Suppressor macrophage (primary cell): ENCODE results near the gene LEMD1.
"Not testable (repeated sequence)": the region's sequence is repeated elsewhere in the genome, so short reads cannot be mapped to it uniquely, and the experiment has no call there.

Experiments used
- DNase-seq, 4 experiments: peaks; one replicate each; pipeline ENCODE4 v3.0.0-alpha.2; 2020 to 2022

The LEMD1 gene

DNA sequence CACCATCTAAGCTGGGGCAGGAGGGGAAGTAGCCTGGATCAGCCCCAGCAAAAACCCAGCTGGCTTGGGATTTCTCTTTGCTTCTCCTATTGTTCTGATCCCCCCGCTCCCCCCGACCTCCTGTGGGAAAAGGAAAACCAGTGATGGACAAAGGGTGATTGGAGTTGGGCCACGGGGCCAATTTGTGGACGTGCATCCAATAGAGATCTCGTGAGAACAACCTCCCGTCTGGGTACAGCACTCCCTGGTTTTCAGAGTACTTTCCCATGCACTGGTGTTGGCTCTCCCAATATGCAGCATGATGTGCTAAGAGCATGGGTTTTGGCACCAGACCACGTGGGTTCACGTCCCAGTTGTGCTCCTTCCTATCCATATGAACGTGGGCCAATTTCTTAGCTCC, 25.0 kb upstream of the LEMD1 start:
- DNase-seq = no peak

DNA sequence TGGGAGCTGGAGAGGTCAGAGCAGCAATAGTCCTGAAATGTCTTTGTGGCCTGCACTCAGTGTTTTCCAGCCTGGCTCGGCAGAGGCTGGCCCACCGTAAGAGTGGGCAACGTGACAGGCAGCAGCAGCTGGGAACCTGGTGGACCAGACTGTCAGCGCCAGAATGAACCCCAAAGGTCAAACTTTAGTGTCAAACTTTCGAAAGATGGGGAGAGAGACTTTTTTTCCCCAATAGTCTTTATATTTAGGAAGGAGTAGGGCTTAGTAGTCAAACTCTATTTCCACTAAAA, 23.7 kb upstream of the LEMD1 start:
- no peak for DNase-seq

DNA sequence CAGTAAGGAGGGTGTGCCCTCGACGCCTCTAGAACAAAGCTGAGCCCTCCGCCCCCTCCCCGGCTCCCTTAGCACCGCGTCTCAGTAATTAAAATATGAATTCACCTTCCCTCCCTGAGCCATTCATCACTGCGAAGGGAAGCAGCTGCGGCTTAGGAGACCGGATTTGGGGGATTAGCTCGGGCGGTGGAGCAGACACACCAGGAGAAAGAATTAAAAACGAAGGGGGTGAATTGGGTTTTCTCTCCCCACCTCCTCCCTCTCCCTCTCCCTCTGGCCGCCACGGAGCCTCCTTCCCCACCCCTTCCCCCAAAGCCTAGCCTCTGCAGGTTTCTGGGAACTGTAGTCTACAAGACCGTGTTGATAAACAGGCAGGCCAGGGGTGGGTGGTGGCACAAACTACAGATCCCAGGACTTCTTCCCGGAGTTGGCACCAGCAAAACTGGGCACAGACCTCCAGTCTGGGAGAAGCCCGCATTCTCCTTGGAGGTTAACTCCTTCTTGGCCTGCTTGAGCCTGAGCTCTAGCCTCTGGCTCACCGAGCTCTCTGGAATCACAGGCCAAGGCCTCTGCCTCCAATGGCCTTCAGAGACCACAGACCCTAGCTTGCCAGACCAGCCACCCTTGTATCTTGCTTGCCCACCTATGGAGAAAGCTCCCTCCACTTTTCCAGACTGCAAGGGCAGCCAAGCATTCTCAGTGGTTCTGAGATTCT, 23.2 kb upstream of the LEMD1 start:
- no peak for DNase-seq

DNA sequence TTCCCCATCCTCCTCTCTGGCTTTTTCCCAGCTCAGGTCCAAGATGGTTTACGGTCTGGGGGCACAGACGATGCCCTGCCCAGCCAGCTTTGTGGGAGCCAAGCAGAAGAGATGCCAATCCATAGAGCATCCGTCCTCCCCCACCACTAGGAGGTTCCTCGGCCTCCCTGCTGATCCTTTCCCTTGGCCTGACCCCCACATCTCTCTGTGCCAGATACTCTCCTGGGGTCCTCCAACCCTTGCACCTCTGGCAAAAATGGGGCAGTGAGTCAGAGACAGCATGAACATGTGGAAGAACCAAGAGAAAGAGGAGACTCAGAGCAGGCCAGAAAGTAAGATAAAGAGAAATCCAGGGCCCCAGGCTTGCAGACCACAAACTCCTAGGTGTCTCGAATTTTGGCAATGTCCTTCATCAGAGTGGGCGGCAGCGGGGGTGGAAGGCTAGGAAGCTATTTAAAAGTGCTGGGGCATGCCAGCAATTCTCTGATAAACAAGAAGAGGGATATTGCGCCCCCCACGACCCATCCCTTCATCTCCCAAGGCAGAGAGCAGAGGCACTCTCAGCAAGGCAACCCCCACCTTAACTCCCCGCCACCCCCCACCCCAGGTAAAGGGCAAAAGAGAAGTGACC, 22.6 kb upstream of the LEMD1 start:
- DNase-seq = no peak

DNA sequence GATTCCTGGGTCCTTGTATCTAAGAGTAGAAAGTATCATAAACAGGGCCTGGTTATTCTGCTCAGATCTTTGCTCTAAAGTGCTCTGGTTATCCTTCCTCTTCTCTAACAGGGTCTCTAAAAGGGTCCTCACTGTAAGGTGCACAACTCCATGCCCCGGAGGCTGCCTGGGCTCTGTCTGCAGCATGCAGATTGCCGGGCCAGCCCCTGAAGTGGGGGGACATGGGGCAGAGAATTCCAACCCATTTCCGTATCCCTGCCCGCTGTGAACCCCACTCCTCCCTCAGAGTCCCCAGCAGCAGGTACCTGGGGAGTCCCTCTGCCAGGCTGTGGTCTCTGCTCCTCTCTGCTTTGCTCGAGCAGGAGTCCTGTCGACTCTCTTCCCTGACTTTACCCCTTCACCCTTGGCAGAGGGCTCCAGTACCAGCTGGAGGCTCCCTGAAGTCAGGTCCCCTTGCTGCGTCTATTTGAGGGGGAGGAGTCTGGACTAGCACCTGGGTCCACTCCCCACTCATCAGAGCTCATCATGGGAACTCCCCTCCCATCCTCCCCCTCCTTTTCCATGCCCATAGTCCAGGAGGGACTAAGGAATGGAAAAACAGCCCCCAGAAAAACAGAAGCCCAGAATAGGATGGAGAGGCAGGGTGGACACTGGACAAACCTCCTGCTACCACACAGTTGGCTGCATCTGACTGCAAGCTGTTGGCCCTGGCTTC, 21.9 kb upstream of the LEMD1 start:
- no peak for DNase-seq

DNA sequence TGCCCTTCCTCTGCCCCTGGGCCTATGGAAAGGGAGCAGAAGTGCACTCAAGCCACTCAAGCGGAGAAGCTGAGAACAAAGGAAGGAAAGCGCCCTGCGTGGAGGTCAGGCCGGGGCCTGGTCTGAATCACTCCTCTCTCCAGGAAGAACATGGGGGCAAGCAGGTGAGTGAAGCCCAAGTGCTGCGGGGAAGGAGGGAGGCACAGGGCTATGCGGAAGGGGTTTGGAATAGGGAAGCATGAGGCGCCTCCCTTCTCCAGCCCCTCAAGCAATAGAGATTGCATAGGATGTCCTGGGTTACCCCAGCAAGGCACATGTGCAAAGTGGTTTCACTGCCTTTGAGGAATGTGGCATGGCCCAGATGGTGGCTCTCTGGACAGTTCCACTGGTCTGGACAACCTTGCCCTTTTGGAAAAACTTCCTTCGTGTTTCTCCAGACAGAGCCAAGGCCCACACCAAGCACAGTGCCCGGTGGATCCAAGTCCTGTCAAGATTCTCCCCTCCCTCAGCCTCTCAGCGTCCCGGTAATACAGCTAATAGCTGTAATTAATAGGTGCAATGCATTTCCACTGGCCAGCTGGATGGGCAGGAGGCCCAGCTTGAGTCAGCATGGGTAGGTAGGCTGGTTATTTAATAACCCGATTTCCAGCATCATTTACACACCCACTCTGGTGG, 20.3 kb upstream of the LEMD1 start:
- no peak for DNase-seq

DNA sequence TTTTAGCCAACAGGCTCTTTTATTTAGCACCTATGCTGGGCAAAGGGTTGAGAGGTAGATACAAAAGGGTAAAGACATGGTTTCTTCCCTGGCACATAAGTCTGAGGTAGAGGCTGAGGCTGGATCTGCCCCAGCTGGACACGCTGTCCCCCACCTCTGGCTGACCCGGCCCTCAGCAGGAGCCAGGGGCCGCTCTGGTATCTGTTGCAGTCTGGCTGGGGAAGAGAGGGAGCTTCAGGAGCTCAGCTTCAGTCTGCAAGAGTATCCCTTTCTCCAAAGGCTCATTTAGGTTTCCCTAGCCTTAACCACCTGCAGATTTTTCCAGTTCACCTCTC, 19.8 kb upstream of the LEMD1 start:
- DNase-seq = no peak

DNA sequence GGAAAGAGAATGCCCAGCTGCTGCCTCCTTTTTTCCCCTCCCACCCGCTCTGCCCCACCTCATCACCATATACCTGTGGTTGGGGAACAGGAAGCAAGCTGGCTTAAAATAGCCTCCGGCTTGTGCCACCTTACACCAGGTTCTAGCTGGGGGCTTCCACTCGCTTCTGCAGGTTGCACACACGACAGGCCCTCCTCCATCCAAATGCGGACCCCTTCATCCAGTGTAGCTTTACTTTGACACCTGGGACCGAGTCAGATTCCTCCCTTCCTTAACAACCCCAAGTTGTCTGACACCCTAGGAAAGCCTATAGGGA, 19.4 kb upstream of the LEMD1 start:
- no peak for DNase-seq

DNA sequence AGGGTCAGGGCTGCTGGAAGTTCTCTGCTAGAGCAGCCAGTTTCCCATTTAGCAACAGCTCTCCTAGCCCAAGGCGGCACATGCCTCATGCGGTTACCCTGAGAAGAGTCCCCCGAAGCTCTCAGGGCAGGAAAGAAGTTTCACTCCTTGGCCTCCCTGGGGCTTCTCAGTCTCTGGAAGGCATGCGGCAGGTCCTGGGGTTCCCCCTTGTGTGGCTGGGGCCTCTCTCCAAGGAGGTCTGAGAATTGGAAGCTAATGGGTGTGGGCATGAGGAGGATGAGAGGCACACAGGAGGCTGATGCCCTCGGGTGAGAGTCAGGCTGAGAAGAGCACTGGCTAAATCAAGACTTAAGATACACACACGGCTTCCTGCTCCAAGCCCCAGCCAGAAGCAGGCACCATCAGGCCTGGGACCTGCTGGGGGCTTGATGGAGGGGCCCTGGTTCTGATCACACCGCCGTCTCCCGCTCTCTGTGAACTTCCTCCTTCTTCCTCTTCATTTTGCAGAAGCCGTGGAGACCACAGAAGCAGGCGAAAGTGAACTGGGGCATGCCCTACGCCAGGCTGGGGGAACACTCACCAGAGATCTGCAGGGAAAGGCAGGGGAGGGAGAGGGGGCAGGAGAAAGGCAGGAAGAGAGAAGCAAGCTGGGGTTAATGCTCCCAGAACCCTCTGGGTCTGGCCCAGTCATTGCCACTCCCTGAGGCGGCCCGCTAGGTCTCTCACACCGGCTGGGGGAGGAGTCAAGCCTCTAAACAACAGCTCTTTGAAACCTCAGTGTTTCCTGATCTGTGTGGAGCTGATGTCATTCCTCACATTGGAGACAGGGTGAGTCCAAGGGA, 18.8 kb upstream of the LEMD1 start:
- peak; percentile 46 to 74 (median 70) for DNase-seq

DNA sequence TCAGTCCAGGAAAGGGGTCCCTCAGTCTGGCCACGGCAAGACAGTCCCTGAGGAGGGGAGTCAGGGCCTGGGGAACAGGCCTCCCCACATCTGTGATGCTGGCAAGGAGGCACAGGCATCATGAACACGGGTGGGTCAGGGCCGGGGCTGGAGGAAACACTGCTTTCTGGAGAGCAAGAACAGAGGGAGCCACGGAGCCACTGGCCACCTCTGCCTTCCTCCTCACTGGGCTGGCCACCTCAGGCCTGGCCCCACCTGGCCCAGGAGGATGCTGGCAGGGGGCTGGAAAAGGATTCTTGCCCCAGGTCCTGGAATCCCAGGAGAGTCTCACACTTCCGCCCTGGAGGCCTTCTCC, 18.2 kb upstream of the LEMD1 start:
- DNase-seq = no peak

DNA sequence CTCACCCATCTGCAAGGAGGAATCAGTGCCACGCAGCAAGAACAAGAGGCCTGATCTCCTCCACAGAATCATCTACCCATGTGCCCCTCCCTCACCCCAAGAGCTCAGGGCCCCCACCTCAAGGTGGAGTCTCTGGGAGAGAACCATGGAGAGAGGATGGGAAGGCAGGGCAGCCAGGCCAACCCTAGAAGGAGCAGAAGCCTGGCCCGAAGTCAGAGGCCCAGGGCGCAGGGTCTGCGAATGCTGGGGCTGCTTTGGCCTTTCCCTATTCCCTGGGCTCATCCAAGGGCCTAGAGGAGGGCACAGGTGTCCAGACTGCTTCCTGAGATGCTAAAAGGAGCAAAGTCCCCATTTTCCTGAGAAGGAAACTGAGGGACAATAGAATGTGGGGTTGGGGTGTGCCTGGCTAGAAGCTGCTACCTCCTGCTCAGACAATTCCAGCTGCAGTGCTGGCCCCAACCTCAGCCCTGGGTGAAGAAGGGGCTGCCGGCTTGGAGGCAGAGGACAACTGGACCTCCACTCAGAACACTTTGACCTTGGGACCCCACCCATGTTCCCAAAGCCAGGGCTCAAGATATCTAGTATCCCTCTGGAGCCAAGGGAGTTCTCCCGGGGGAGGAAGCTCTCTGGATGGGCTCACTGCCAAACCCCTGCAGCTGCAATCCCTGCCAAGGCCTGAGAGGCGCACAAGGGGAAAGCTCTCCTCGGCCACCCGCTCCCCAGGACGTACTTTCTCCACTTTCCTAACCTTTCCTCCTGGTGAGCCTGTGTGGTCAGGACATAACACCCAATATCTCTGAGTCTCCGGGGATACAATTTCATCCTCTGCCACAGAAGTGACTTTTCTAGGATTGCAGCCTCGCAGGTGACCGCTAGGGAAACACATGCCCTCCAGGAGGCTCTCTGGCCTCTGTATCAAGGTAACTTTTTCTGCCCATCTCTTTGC, 16.6 kb upstream of the LEMD1 start:
- peak; percentile 62 to 84 (median 76) for DNase-seq

DNA sequence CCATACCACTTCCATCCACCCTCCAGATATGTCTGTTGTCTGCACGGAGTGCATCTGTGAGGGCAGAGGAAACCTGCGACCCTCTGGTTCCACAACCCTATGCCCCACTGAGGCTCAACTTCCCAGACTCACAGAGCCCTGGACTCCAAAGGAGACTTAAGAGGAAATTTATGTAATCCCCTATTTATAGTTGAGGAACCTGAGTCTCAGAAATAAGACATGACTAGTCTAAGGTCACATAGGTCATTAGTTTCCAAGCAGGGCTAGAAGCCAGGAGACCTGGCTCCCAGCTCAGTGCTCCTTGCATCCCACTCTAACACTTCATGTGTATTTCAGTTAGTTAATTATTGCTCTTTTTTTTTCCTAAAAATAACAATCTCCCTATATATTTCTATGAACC, 15.7 kb upstream of the LEMD1 start:
- DNase-seq = no peak

DNA sequence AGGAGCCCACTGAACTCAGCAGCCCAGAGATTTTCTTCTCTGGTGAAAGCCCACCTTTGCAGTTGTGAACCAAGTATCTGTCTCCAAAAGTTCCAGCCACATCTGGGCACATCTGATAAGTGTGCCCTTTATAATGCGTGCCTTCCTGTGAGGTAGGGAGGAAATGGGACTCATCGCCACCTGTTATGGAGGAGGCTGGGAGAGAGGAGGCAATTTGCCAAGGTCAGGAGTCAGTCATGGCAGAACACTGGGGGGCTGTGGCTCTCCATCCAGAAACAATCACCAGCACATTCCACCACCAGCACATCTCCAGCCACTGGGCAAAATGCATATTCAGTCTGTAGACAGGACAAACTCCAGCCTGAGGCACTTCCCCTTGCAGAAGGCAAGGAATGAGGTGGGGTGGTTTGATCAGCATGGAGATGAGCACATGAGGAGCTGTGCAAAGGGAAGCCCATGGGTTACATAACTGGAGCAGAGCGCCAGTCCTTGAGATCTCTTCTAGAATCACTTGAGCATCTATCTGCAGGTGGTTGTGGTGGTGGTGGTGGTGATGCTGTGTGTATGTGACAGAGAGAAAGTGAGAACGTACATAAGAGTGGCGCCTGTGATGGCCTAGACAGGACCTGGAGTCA, 15.0 kb upstream of the LEMD1 start:
- peak; percentile 32 to 60 (median 52) for DNase-seq

DNA sequence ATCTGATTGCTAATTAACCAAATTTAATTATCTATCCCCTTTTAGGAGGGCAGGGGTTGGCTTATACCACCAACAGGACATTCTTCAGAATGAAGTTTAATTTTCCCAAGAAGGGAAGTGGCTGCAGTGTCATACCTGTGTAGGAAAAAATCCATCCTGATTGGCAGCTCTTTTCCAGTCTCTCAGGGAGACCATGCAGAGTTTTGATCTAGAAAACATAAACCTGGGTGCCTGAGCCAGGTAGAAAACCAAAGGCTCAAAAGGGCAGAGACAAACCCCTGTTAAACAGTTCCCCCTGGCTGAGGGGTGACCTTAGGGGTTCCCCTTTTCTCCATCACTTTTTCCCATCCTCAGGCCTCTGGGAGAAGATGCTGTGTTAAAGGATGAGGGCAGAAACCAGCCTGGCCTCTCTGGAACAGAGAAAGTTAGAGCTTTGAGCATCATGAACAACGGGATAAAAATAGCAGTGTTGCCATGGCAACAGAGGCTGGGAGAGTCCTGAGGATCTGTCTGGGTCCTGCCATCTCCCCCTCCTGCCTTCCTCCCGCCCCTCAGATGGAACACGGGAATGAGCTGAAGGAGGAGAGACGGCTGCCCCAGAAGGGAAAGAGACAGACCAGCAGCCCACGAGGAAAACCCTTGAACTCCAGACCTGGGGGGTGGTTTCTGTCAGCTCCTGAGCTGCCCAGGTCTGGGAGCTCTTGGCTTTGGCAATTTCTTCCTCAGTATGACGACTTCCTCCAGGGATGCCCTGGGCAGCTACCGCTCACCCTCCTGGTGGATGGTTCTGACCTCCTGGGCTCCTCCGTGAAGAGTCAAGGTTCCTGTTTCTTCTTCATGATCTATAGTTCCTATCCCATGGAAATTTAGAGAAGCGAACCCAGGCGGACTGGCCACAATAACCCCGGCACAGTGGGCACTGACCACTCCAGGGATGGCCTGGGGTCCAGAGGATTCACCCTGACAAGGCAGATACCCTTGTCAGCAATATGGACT, 14.0 kb upstream of the LEMD1 start:
- no peak for DNase-seq

DNA sequence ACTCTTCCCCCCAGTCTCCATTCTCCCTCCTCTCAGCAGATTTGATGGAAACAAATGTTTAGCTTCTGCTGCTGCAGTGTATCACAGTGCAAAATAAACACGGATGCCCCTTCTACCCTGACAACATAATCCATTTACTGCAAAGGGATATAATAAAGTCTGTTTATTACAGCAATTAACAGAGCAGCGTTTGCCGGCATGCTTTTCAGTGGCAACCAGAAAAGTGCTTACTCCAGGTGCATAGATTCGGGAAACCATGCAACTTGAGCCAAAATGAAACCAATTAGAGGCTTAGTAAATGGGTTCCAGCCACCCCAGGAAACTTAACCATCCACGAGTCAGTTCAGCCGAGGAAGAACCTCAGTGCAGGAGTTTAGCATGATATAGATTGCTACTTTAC, 12.9 kb upstream of the LEMD1 start:
- no peak for DNase-seq

DNA sequence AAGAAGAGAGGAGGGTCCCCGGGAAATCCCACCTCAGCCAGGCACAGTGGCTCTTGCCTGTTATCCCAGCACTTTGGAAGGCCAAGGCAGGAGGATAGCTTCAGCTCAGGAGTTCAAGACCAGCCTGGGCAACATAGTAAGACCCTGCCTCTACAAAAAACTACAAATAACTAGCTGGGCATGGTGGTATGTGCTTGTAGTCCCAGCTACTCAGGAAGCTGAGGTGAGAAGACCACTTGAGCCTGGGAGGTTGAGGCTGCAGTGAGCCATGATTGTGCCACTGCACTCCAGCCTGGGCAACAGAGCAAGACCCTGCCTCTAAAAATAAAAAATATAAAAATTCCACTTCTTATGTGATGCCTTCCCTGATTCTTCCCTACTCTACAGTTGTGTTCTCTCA, 10.8 kb upstream of the LEMD1 start:
- not testable (repeated sequence) for DNase-seq

DNA sequence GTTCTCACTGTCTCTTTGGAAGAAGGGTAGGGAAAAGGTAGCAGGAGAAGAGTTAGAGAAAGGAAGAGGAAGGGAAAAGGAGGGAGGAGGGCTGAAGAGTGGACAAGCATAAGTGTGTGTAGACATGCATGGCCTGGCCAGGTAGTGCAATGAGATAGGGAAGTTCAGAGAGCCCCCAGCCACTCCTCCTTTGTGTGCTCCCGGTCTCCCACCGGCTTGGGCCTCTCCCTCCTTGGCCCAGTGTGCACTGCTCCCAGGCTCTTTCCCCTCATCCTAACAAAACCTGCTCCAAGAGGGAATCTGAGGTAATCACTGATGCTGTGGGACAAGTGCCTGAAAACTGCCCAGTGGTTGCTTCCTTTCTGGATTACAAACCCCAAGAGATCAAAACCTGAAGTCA, 10.3 kb upstream of the LEMD1 start:
- no peak for DNase-seq

DNA sequence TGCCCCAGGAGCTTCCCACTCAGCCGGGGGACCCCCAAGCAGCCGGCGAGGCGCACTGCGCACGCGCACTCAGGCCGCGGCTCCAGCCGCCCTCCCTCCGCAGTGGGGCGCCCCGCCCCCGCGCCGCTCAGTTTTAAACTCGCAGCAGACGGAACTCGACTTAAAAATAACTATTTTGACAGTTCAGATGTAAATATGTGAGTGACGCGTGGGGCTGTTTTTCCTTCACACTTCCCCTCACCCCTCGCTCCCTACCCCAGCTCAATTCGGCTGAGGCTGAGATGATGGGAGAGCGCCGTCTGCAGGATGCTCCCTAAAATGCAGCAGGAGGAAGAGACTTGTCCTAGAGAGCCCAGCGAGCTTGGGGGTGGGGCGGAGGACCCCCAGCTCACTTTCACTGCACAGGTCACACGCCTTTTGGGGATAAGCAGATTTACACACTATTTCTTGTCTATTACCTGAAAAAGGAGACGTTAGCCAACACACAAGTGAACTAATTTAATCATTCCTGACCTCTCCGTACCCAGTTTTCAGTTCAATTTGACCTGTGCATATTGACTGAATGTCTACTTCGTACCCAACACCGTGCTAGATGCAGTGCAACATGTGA, 8.9 kb upstream of the LEMD1 start:
- DNase-seq = peak; percentile 49 to 68 (median 52)
